Stimulated activated CD4-positive, alpha-beta T cell treated with anti-CD3 and anti-CD28 coated beads, Interleukin-1b, Interleukin-23, amount 100 ng/mL, for 4 hours (primary cell): Measurements from ENCODE around the gene ZNF837.

Experiments
- DNase-seq, 2 donors: peaks; one replicate each; pipeline ENCODE4 v3.0.0-alpha.2; 2020; ENCODE audit warnings: low read depth in 2 of 2

Gene ZNF837

GRCh38 chr19:58372311-58373133 lies 8.3 kb downstream of the ZNF837 start:
- no peak for DNase-seq

- no peak for DNase-seq
Observed at GRCh38 chr19:58368561-58369360, 12.1 kb downstream of the ZNF837 start.

GRCh38 chr19:58367698-58368454 lies 13.0 kb downstream of the ZNF837 start:
- no peak for DNase-seq

- DNase-seq: no peak
Observed at GRCh38 chr19:58366585-58367430, 14.0 kb downstream of the ZNF837 start.

GRCh38 chr19:58364146-58364545 lies 16.7 kb downstream of the ZNF837 start:
- DNase-seq: no peak

- peak; percentile 95 to 96 for DNase-seq
Observed at GRCh38 chr19:58362272-58362994, 18.4 kb downstream of the ZNF837 start, which contains the start of gene ZNF497. ZNF497 (minus strand) TSS chr19:58362751; CDS start chr19:58357635, 5,116 bp downstream.

GRCh38 chr19:58361900-58362271 lies 18.9 kb downstream of the ZNF837 start:
- DNase-seq: peak; percentile 18 to 44

GRCh38 chr19:58357481-58358145 lies 23.2 kb downstream of the ZNF837 start:
- DNase-seq: no peak

GRCh38 chr19:58356766-58357480 lies 23.9 kb downstream of the ZNF837 start:
- DNase-seq: no peak

- DNase-seq: peak in 1 of 2 donors; percentile 18
Observed at GRCh38 chr19:58355908-58356765, 24.7 kb downstream of the ZNF837 start.

GRCh38 chr19:58355215-58355796 lies 25.5 kb downstream of the ZNF837 start:
- DNase-seq: no peak

- no peak for DNase-seq
Observed at GRCh38 chr19:58354478-58355030, 26.3 kb downstream of the ZNF837 start.

GRCh38 chr19:58353717-58354477 lies 26.9 kb downstream of the ZNF837 start:
- no peak for DNase-seq

GRCh38 chr19:58352760-58353671 lies 27.8 kb downstream of the ZNF837 start, which contains the start of gene A1BG:
A1BG (minus strand) TSS chr19:58353492; CDS start chr19:58353437, 55 bp downstream.
- DNase-seq: no peak

GRCh38 chr19:58351990-58352755 lies 28.7 kb downstream of the ZNF837 start:
- no peak for DNase-seq
